CD4-positive, alpha-beta T cell treated with Interferon gamma for 1 hour (primary cell): Measurements from ENCODE around the gene A2ML1.
"Not testable (repeated sequence)": the region's sequence is repeated elsewhere in the genome, so short reads cannot be mapped to it uniquely, and the experiment has no call there.

Experiments
- DNase-seq: peaks from one replicate; pipeline ENCODE4 v3.0.0-alpha.2; 2020

A2ML1 gene

GRCh38 chr12:8822298-8822697, at the start of gene A2ML1:
Gene A2ML1 (plus strand): TSS chr12:8822621. CDS start chr12:8822652, 31 bp downstream.
- DNase-seq = no peak

GRCh38 chr12:8773461-8773860, 49.0 kb upstream of the A2ML1 start:
- DNase-seq = no peak

- no peak for DNase-seq
These were observed 43.1 kb upstream of the A2ML1 start for GRCh38 chr12:8779281-8779680.

- no peak for DNase-seq
These were observed 42.6 kb upstream of the A2ML1 start for GRCh38 chr12:8779862-8780261.

GRCh38 chr12:8780389-8780788, 42.0 kb upstream of the A2ML1 start:
- DNase-seq = no peak

GRCh38 chr12:8781381-8782127, 40.9 kb upstream of the A2ML1 start:
- DNase-seq = no peak

- DNase-seq = no peak
These were observed 38.0 kb upstream of the A2ML1 start for GRCh38 chr12:8784290-8784888.

GRCh38 chr12:8785499-8785898, 36.9 kb upstream of the A2ML1 start:
- DNase-seq = no peak

- not testable (repeated sequence) for DNase-seq
These were observed 35.2 kb upstream of the A2ML1 start for GRCh38 chr12:8787206-8787605.

GRCh38 chr12:8788706-8789105, 33.7 kb upstream of the A2ML1 start:
- DNase-seq = not testable (repeated sequence)

GRCh38 chr12:8789341-8790013, 32.9 kb upstream of the A2ML1 start:
- DNase-seq = not testable (repeated sequence)

- DNase-seq = not testable (repeated sequence)
These were observed 29.2 kb upstream of the A2ML1 start for GRCh38 chr12:8793226-8793625.

- DNase-seq = not testable (repeated sequence)
These were observed 27.8 kb upstream of the A2ML1 start for GRCh38 chr12:8794611-8795010.

- no peak for DNase-seq
These were observed 25.4 kb upstream of the A2ML1 start for GRCh38 chr12:8796831-8797626.

- DNase-seq = not testable (repeated sequence)
These were observed 21.2 kb upstream of the A2ML1 start for GRCh38 chr12:8801213-8801612.

- not testable (repeated sequence) for DNase-seq
These were observed 17.6 kb upstream of the A2ML1 start for GRCh38 chr12:8804833-8805232.

GRCh38 chr12:8805487-8805886, 16.9 kb upstream of the A2ML1 start:
- not testable (repeated sequence) for DNase-seq

- DNase-seq = not testable (repeated sequence)
These were observed 15.3 kb upstream of the A2ML1 start for GRCh38 chr12:8807084-8807483.

- not testable (repeated sequence) for DNase-seq
These were observed 12.3 kb upstream of the A2ML1 start for GRCh38 chr12:8810112-8810511.

- DNase-seq = no peak
These were observed 8.7 kb upstream of the A2ML1 start for GRCh38 chr12:8813572-8814357.

- DNase-seq = no peak
These were observed 5.9 kb upstream of the A2ML1 start for GRCh38 chr12:8816448-8817050.

- no peak for DNase-seq
These were observed 4.6 kb upstream of the A2ML1 start for GRCh38 chr12:8817856-8818255.
